Endothelial cell of umbilical vein (primary cell): ENCODE results near the gene TRPC4AP.

Experiments
- CTCF ChIP-seq, 2 donors: IDR thresholded peaks; 1 replicate in 1 of 2; 2 replicates in 1 of 2; pipeline ENCODE4 v1.5.1; 2011; ENCODE audit warnings: low read length in 2 of 2, mild to moderate bottlenecking in 2 of 2, moderate library complexity in 2 of 2, control low read depth in 1 of 2, inconsistent platforms in 1 of 2, low read depth in 1 of 2; ENCODE audit not compliant: insufficient read depth in 1 of 2; ENCODE audit errors: extremely low read depth in 1 of 2
- EZH2 ChIP-seq: IDR thresholded peaks from 2 replicates; pipeline ENCODE4 v1.6.1; 2012; ENCODE audit warnings: borderline replicate concordance, low read depth, mild to moderate bottlenecking, moderate library complexity, low read length, inconsistent platforms; ENCODE audit not compliant: severe bottlenecking
- JUN ChIP-seq: IDR thresholded peaks from 2 replicates; pipeline ENCODE4 v1.6.1; 2011; ENCODE audit warnings: borderline replicate concordance, low read depth; ENCODE audit not compliant: insufficient read length, insufficient read depth
- MYC ChIP-seq: IDR thresholded peaks from one replicate; pipeline ENCODE4 v1.6.1; 2011; ENCODE audit warnings: mild to moderate bottlenecking, low read depth, low read length
- POLR2A ChIP-seq: IDR thresholded peaks from 2 replicates; pipeline ENCODE4 v1.6.1; 2012; ENCODE audit warnings: low read depth, mild to moderate bottlenecking, control low read depth, low read length
- POLR2AphosphoS5 ChIP-seq: IDR thresholded peaks from 2 replicates; pipeline ENCODE4 v1.6.1; 2012; ENCODE audit warnings: low read depth, mild to moderate bottlenecking, control low read depth, low read length, moderate library complexity; ENCODE audit not compliant: insufficient read depth

GRCh38 chr20:35065181-35065580, 27.4 kb downstream of the TRPC4AP start:
- TF ChIP-seq CTCF (IDR thresholded peaks at IDR 0.05; ENCODE audit: extremely low read depth in 1 of 2, insufficient read depth in 1 of 2, low read depth in 1 of 2, low read length in 2 of 2) (no peak), POLR2A (no peak), MYC (no peak), JUN (no peak), POLR2AphosphoS5 (no peak), EZH2 (no peak)
